Fibroblast of skin of back (primary cell): ENCODE results near the gene KCNJ14.

Experiments
- DNase-seq: peaks from one replicate; pipeline ENCODE4 v3.0.0-alpha.2; 2013

Gene KCNJ14

DNA sequence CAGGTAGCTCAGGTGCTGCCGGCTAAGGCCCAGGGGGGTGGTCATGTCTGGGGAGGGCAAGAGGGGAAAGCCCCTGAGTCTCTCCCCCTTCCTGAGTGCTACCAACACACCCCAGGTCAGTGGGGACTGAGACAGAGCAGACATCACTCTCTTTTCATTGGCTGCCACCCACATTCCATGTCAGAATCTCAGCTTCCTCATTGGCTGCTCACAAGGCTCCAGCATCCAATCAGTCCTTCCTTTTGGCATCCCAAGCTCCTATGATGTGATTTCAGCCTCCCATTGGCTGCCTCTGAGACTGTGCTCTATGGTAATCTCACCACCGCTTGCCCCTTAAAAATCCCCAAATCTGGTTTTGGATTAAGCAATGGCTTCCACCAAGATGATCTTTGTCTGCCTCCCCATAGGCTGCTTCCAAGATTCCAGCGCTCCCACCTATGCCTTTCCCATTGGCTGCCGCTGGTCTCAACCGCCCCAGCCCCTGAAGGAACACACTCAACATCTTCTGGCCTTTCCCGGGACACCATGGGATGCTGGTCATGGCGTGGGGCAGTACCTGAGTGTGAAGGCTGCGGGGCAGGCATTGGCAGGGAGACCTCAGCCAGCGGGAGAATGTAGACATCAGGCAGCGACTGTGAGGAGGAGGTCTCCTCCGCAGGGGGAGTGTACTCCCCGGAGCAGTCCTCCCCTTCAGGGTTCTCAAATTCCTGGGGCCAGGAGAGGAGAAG lies 54.3 kb downstream of the KCNJ14 start:
- no peak for DNase-seq

DNA sequence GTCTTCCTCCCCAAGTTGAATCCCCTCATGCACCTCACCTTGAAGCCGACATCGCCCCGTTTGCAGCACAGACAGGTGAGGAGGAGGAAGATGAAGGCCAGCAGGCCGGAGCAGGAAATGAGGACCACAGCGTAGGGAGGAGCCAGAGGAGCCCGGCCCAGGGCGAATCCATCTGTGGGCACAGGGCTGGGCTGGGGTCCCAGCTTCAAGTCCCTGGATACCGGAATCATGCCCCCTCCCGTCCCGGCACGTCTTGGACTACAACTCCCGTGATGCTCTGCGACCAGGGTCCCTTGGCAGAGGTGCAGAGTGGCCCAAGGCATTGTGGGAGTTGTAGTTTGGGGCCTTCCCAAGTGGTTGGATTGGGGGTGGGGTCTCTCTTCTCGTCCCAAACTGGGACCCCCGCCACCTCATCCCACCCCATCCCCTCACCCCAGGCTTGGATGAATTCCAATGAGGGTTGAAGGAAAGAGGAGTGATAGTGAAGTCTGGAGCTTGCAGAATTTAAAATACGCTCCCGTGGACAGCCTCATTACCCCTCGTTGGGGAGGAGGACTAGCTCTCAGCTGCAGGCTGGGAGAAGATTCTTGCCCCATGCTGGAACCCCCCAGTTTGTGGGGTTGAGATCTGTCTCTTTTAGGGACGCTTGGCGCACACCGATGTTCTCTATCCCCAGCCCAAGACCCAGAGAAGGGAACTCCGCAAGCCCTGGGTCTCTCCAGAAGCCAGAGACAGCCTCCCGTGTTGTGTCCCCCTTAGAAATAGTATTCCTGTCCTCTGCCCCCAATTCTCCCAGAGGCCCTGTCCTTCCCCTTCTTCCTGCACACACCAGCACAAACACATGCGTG lies 55.3 kb downstream of the KCNJ14 start:
- DNase-seq: peak; percentile 54

DNA sequence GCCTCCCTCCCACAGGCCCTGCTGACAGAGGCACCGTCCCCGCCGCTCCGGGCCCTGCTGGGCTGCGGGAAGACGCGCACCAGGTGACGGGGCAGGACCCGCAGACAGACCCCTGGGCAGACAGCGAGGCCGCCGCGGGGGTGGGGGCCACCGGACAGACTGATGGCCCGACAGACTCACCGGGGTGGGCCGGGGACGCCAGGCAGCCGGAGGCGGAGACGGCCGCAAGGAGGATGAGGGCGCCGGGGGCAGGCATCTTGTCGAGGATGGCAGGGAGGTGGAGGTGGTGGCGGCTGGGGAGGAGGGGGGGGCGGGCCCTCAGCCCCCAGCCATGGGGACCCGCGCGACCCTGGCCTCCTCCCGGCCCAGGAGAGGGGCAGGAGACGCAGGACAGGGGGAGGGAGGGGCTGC lies 56.0 kb downstream of the KCNJ14 start:
- DNase-seq: no peak

DNA sequence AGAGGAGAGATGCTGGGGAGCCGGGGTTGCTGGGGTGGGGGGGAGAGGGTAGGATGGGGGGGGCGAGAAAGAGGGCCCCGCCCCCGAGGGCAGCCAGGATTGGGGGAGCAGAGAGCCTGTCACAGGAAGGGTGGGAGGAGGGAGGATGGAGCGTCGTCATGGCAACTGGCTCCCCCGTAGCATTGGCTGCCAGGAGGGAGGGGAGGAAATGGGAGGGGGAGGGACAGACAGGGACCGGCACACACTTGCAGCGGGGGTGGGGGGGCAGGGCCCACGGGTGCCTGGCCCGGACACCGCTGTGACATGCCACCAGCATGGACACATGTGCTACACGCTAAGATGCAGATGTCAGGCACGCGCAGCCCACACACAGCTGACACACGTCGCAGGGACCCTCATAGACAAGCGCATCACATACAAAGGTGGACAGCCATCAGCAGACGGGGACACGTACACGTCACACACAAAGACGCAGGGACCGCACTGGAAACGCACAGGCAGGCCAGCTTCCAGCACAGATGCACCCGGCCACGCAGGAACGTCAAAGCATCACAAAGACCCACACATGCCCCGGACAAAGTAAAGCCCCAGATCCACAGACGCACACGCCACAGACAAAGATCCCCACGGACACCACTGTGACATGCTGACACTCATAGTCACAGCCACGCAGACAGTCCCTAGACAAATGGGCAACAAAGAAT lies 56.6 kb downstream of the KCNJ14 start, which contains the start of gene LMTK3:
TSS of gene LMTK3 (minus strand) at position 36 of the 704 bp plus-strand sequence. CDS start 259 bp downstream, outside the sequence.
- DNase-seq: peak; percentile 40

DNA sequence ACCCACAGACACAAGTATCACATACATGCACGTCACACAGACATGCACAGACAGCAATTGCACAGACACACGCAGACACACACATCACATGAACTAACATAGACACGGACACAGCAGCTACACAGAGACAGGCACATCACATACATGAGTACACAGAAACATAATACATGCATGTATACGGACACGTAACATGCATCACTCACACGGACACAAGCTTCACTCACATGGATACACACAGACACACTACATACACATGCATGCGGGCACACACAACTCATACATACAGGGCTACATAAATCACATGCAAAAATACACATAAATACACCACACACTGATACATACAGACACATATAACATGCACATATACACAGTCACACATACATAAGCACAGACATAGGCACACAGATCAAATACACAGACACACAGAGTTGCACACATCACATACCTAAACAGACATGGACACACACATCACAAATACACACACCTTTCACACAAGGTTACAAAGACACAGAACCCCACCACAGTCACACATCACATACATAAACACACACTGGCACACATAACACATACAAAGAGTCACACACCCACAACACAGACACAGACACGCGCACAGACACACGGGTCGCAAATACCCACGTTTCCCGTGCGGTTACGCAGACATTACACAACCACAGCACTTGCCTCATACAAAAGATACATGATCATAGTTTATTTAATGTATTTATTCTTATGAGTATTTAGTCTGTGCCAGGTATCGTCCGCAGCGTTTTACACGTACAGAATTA lies 57.3 kb downstream of the KCNJ14 start:
- DNase-seq: no peak

DNA sequence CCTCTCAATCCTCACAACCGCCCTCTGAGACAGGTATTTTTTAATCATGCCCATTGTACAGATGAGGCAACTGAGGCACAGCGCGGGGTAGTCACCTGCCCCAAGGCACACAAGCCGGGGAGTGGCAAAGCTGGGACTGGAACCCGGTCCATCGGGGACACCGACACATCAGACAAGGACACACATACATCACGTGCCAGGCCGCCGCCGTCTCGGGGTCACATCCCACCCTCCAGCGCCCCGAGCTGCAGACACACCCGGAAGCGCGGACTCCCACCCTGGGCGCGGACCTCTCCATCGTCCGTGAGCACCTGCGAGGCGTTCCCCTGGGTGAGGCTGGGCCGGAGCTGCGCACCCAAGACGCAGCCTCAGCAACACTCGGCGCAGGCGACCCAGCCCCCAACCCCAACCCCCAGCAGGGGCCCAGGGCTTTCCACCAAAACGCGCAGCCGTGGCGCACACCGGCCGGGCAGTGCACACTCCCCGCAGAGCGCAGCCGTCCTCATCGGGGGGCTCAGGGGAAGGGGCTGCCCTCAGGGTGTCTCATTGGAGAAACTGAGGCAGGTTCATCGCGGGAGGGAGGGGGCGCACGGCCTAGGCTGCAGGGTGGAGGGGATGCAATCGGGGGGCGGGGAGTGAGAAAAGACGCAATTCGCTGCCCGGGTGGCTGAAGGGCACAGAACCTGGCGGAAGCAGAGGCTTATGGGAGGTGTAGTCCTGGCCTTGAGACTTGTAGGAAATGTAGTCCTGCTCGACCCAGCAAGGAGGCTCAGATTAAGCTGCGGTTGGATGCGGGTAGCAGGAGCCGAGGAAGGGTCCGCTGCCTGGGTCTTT lies 58.1 kb downstream of the KCNJ14 start:
- DNase-seq: peak; percentile 69

DNA sequence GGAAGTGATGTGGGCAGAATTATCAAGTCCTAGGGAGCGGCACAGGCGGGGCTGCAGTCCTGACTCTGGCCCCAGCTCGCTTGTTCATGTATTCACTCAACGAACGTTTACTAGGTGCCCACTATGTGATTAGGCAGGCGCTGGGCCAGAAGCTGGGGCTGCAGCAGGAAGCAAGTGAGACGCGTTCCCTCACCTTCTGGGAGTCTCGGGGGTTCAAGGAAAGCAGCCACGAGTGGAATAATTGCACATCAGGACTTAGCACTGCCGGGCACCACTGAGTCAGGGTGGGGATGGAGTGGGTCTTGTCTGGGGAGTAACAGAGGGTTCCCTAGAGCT lies 58.7 kb downstream of the KCNJ14 start:
- no peak for DNase-seq

DNA sequence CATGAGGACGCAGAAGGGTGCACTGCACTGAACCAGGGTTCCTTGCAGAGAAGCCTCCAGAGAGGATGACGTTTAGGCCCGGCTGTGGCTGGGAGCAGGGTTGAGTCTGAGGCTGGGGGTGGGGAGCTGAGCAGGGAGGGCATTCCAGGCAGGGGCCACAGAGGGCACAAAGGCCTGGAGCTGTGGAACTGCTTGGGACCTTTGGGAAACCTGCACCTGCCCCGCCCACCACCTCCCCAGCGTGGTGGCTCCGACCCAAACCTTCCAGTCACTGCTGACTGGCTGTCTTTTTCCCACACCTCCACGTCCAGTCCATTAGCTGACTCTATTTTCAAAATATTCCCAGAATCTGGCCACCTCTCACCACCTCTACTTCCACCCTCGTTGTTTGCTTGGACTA lies 61.2 kb downstream of the KCNJ14 start:
- DNase-seq: no peak
